ENCODE results near the gene NHLRC4.

Gene NHLRC4

GRCh38 chr16:554640-555365, 12.0 kb upstream of the NHLRC4 start:
- CTCF ChIA-PET: no interaction called here
- no peak for DNase-seq (ENCODE audit: extremely low spot score)
- TF ChIP-seq FOXM1 (IDR thresholded peaks at IDR 0.05; ENCODE audit: borderline replicate concordance) (no peak), HDGF (IDR thresholded peaks at IDR 0.05; ENCODE audit: borderline replicate concordance) (no peak), L3MBTL2 (conservative IDR thresholded peaks at IDR 0.05) (no peak), BHLHE40 (IDR thresholded peaks at IDR 0.05; ENCODE audit: borderline replicate concordance) (no peak), ARNT (IDR thresholded peaks at IDR 0.05) (no peak), TARDBP (IDR thresholded peaks at IDR 0.05) (no peak), FOXK2 (IDR thresholded peaks at IDR 0.05) (no peak), LEF1 (IDR thresholded peaks at IDR 0.05; ENCODE audit: borderline replicate concordance) (no peak), ELF4 (IDR thresholded peaks at IDR 0.05) (no peak), SUZ12 (IDR thresholded peaks at IDR 0.05) (no peak), SP1 (IDR thresholded peaks at IDR 0.05) (no peak), CTBP1 (IDR thresholded peaks at IDR 0.05; ENCODE audit: borderline replicate concordance) (no peak), ZNF384 (IDR thresholded peaks at IDR 0.05) (no peak), FOXA1 (IDR thresholded peaks at IDR 0.05) (no peak), NFRKB (IDR thresholded peaks at IDR 0.05) (no peak)
- TF ChIP-seq, protein P1, sequence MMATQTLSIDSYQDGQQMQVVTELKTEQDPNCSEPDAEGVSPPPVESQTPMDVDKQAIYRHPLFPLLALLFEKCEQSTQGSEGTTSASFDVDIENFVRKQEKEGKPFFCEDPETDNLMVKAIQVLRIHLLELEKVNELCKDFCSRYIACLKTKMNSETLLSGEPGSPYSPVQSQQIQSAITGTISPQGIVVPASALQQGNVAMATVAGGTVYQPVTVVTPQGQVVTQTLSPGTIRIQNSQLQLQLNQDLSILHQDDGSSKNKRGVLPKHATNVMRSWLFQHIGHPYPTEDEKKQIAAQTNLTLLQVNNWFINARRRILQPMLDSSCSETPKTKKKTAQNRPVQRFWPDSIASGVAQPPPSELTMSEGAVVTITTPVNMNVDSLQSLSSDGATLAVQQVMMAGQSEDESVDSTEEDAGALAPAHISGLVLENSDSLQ (IDR thresholded peaks at IDR 0.05): no peak
- POLR2A ChIA-PET: interaction anchor here (1.0 kb wide), 1 partner anchor 28 kb away, joined by 3 read pairs; no protein-coding TSS in a partner anchor

GRCh38 chr16:555528-556473, 11.0 kb upstream of the NHLRC4 start:
- no peak for DNase-seq (ENCODE audit: extremely low spot score)
- POLR2A ChIA-PET: interaction anchor here (0.8 kb wide), 1 partner anchor 14 kb away, joined by 3 read pairs; the partner anchor contains the start of gene PIGQ

DNA sequence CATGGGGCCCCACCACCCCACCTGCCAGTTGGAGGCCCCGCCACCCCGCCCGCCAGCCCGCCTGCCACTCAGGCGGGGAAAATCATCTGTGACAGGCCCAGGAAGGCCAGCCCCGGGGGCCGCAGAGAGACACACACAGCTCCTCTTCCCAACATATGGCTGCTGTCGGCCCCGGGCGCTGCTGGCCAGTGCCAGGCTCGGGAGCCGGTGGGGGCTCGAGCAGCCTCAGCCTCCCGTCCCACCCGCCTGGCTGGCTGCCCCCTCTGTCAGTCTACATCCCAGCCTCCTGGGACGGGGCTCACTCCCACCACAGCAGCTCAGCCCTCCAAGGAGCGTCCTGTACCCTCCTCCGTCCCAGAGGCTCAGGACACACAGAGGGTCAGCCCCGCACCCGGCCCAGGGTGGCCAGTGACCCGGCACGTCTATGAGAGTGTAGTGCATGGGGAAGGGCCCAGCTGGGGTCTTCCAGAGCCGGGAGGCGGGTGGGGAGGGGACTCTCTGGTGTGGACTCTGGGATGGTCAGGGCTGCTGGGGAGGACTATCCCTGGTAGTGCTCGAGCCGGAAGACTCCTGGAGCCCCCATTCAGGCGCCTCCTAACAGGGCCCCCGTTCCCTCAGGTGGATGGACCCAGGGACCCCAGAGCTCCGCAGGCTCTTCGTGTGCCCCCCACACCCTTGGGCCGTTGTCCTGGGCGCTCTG, 10.2 kb upstream of the NHLRC4 start:
- DNase-seq (ENCODE audit: extremely low spot score): no peak
- no peak for TF ChIP-seq ELF4 (IDR thresholded peaks at IDR 0.05)
- no peak for TF ChIP-seq CTBP1 (IDR thresholded peaks at IDR 0.05; ENCODE audit: borderline replicate concordance)
- TF ChIP-seq LEF1 (IDR thresholded peaks at IDR 0.05; ENCODE audit: borderline replicate concordance): no peak
- TF ChIP-seq FOXA1 (IDR thresholded peaks at IDR 0.05): no peak
- TF ChIP-seq NFRKB (IDR thresholded peaks at IDR 0.05): no peak
- TF ChIP-seq FOXM1 (IDR thresholded peaks at IDR 0.05; ENCODE audit: borderline replicate concordance): no peak
- ChIA-PET CTCF (no interaction called here), POLR2A (interaction anchor here (0.8 kb wide), 1 partner anchor 13 kb away, joined by 3 read pairs; the partner anchor contains the start of gene PIGQ)

More at GRCh38 chr16:555528-556473, 11.0 kb upstream of the NHLRC4 start:
- TF ChIP-seq FOXA1 (IDR thresholded peaks at IDR 0.05): no peak
- TF ChIP-seq FOXK2 (IDR thresholded peaks at IDR 0.05): no peak
- no peak for TF ChIP-seq LEF1 (IDR thresholded peaks at IDR 0.05; ENCODE audit: borderline replicate concordance)
- TF ChIP-seq TARDBP (IDR thresholded peaks at IDR 0.05): no peak
- TF ChIP-seq FOXM1 (IDR thresholded peaks at IDR 0.05; ENCODE audit: borderline replicate concordance): no peak
- TF ChIP-seq BHLHE40 (IDR thresholded peaks at IDR 0.05; ENCODE audit: borderline replicate concordance): no peak
- no peak for TF ChIP-seq HDGF (IDR thresholded peaks at IDR 0.05; ENCODE audit: borderline replicate concordance)
- TF ChIP-seq L3MBTL2 (conservative IDR thresholded peaks at IDR 0.05): no peak
- TF ChIP-seq ARNT (IDR thresholded peaks at IDR 0.05): no peak
- CTCF ChIA-PET: no interaction called here

DNA sequence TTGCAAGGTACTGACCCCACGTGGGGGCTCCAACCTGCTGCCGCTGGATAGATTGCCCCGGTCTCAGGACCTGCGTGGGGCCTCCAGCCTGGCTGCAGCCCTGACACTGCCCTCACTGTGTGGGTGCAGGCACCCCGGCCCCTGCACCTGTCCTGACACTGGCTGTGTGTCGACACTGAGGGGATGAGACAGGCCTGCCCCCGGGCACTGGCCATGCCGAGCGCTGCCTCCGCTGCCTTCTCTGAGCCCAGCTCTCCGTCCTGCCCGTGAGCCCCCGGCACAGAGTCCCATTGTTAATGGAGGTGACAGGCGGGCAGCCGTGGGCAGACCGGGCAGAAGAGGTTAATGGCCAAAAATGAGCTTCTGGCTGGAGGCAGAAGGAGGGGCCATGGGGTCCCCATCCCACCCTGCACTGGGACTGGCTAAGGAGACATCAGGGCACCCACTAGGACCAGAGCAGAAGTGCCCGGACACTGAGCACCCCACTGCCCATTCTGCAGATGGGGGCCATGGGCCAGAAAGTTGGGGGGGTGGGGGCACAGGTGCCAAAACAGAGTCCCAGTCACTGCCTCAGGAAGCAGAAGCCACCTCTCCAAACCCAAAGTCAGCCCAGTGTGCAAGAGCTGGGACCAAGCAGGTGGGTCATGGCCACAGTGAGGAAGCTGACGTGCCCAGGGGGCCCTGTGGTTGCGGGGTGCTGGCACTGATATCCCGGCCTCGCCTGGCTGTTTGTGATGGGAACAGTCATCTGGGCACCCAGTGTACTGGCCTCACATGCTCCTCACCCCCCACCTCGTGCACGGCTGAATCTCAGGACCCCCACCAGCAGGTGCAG, 9.1 kb upstream of the NHLRC4 start:
- ChIA-PET POLR2A (no interaction called here), CTCF (no interaction called here)
- TF ChIP-seq SUZ12 (IDR thresholded peaks at IDR 0.05) (no peak), CTBP1 (IDR thresholded peaks at IDR 0.05; ENCODE audit: borderline replicate concordance) (no peak), LEF1 (IDR thresholded peaks at IDR 0.05; ENCODE audit: borderline replicate concordance) (no peak), ELF4 (IDR thresholded peaks at IDR 0.05) (no peak), BHLHE40 (IDR thresholded peaks at IDR 0.05; ENCODE audit: borderline replicate concordance) (no peak), ZNF384 (IDR thresholded peaks at IDR 0.05) (no peak), SP1 (IDR thresholded peaks at IDR 0.05) (no peak), NFRKB (IDR thresholded peaks at IDR 0.05) (no peak), FOXM1 (IDR thresholded peaks at IDR 0.05; ENCODE audit: borderline replicate concordance) (no peak), L3MBTL2 (conservative IDR thresholded peaks at IDR 0.05) (no peak), HDGF (IDR thresholded peaks at IDR 0.05; ENCODE audit: borderline replicate concordance) (no peak), FOXK2 (IDR thresholded peaks at IDR 0.05) (no peak), FOXA1 (IDR thresholded peaks at IDR 0.05) (no peak), ARNT (IDR thresholded peaks at IDR 0.05) (no peak), TARDBP (IDR thresholded peaks at IDR 0.05) (no peak)
- TF ChIP-seq, protein P1 (IDR thresholded peaks at IDR 0.05): no peak
- no peak for DNase-seq (ENCODE audit: extremely low spot score)

Measured in HEK293T (cell line).